DMS114 treated with DMSO at 0.1 percent for 48 hours (cell line): Measurements from ENCODE around the gene AQP2.

ENCODE experiments used
- DNase-seq: peaks from one replicate; lab custom pipeline; 2025; ENCODE audit not compliant: unreplicated experiment; lab: John Stamatoyannopoulos, UW

Gene AQP2

GRCh38 chr12:49939707-49940106 lies 10.8 kb upstream of the AQP2 start:
- DNase-seq: no peak

- DNase-seq: no peak
Measured at GRCh38 chr12:49941556-49942511, 8.7 kb upstream of the AQP2 start.

DNA sequence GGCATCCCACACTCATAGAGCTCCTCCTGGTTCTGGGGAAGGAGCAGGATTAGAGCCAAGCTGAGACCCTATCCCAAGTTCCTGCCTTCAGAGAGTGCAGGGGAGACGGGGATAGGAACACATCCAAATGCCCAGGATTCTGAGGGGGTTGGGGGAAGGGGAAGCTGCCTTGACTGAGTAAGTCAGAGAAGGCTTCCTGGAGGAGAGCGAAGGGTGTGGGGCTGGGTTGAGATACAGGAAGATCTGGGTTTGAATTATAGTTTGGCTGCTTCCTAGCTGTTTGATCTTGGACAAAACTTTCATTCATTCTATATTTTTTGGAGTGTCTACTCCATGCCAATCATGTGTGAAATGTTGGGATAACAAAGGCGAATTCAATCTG lies 8.0 kb upstream of the AQP2 start:
- DNase-seq: no peak

GRCh38 chr12:49942921-49943624 lies 7.5 kb upstream of the AQP2 start:
- DNase-seq: no peak

DNA sequence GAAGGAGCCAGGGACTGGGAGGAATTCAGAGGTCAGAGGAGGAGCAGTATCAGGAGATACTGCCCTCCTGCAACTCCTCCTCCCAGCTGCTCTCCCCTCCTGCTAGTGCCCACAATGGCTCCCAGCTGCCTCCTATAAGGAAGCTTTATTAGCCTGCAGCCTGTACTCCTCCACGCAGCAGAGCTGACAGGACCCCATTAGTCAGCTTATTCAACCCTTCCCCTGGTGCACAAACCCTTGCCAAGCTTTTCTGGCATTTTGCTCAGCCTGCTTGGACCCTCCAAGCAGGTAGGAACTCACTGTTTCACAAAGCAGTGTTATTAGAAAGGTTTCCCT lies 6.9 kb upstream of the AQP2 start:
- DNase-seq: no peak

- no peak for DNase-seq
Measured at GRCh38 chr12:49944046-49944445, 6.5 kb upstream of the AQP2 start.

DNA sequence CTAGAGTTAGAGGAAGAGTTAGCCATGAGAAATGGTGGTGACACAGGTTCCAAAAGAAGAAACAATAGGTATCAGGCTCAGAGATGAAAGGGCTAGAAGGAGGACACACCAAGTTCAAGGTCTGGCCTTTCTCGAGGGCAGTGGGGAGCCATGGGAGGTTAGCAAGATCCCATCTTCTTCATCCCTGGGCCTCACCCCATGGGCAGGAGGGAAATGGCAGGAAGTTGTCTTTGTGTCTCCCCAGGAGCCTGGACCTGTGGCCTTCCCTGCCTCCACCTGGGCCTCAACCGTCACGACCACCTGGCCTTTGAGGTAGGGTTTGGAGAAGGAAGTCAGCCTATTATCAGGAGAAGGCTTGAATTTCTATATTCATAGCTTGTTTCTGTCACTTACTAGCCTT lies 5.8 kb upstream of the AQP2 start:
- DNase-seq: no peak

DNA sequence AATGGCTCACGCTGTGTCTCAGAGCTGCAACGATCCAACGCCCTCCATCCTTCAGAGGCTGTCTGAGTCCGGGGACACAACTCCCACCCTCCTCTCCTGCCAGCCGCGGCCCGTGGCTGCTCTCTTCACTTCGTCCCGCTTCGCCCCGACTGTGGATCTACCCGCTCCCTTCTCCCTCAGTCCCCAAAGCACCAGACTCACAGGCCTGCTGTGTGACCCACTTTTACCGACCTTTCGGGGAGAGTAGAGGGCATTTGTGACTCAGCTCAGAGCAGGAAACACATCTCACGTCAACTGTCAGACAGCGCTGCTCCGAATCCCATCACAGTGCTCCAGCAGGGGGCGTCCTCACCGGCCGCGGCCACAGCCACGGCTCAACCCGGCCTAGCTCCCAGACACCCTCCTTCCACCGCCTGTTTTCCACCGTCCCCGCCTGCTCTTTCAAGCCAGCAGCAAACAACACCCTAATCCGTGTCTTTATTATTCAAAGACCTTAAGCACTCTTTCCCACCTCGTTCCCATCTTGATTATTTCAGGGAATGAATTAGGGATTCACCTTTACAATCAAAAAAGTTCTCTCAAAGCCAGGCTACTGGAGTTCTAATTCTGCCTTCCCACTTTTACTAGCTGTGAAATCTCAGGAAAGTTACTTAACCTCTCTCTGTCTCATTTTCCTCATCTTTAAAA lies 5.0 kb upstream of the AQP2 start:
- peak; percentile 80 for DNase-seq

DNA sequence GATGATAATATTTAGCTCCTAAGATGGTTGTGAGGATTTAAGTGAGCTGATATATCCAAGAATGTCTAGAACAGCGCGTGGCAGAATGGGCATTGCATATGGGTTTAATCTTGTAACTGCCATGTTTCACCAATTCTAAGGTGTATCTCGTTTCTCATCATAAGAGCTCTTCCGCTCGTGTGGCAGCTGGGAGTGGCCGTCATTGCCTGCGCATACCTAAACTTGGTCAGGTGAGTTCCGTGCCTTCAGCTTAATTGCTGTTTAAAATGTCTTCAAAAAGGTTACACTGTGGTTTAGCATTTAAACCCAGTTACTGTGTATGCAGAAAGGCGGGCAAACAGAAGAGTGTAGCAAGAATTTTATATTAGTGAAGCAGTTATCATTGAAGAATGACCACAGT lies 4.5 kb upstream of the AQP2 start:
- DNase-seq: no peak

DNA sequence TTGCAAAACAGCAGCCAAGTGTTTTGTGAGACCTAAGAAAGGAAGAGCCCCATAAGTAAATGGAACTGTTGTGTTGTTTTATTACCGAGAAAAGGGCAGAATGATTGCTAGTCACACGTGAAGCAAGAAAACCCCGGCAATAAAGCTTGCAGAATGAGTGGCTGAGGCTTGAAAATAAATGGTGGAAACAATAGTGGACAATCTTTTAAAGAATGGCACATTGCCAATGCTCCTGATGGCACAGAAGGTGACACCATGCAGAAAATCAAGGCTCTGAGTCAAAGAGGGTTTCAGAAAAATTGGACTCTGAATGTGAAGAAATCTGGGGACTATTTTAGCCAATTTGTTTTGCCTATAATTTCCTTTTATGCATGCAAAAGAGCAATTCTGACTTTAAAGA lies 4.0 kb upstream of the AQP2 start:
- DNase-seq: no peak

- no peak for DNase-seq
Measured at GRCh38 chr12:49947593-49948226, 2.8 kb upstream of the AQP2 start.

- DNase-seq: no peak
Measured at GRCh38 chr12:49948866-49949845, 1.4 kb upstream of the AQP2 start.

DNA sequence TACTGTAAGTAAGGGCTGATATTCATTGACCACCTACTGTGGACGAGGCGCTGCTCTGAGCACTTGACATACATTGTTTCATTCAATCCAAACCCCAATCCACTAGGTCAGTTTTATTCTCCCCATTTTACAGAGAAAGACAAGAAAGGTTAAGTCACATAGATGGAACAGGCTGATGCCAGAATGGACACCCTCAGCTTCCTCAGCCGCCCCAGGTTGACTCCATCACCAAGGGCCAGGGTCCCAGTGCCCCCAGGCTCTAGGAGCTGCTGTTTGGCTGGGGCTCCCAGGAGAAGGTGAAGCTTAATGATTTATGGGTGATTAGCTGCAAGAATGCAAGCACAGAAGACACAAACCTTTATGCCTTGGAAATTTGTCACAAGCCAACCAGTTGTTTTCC lies 671 bp upstream of the AQP2 start:
- DNase-seq: no peak

GRCh38 chr12:49951411-49952240 lies 1.1 kb downstream of the AQP2 start:
- DNase-seq: no peak

DNA sequence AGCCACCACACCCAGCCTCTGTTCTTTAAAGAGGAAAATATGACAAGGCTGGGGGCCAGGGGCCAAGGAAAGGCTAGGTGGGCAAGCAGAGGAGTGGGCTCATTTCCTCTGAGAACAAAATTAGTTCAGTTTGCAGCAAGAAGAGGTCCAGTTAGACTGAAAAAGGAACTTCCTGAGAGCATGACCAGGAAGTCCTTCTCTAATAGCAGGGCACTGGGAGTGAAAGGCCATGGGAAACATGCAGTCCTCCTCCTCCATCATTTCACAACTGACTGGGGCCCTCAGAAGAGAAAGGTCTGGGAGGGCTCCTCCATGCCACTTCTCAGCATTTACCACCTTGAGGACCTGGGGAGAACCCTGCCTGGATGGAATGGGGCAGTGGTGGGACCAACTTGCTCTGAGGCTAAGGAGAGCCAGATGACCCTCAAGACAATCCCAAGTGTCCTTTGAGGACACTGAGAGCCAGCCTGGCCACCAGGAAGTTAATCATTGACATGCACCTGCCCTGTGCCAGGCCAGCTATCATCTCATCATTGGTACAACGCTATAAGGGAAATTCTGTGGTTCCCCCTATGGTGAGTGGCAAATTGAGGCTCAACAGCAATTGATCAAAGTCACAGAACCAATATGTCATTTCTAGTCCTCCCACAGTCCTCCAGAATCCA lies 2.0 kb downstream of the AQP2 start:
- no peak for DNase-seq

DNA sequence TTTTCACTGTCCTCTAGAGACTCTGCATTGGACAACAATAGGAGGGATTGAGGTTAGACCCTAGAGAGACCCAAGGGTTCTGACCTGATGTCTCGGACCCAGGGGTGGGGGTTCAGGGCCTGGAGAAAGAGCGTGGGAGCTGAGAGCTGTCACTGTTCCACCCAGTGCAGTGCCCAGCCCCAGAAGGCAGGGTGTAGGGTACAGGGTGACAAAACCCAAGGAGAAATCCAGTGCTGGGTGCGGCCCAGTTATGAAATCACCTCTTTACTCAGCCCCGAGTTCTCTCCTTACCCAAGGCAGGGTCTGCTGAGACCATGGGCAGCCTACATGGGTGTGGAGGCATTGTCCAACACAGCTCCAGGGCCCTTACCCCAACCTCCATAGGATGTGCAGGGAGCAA lies 2.6 kb downstream of the AQP2 start:
- no peak for DNase-seq

- no peak for DNase-seq
Measured at GRCh38 chr12:49953961-49954846, 3.7 kb downstream of the AQP2 start.
